Right kidney (tissue), 1 donor: Measurements from ENCODE around the gene TMEM214.
A peak's percentile ranks its signal among the peaks of the same experiment; 100 is the strongest.

ENCODE experiments used
- DNase-seq: peaks from one replicate; pipeline ENCODE4 v3.0.0-alpha.2; 2016

The TMEM214 gene

GRCh38 chr2:27083410-27084296, 50.9 kb downstream of the TMEM214 start:
- no peak for DNase-seq

DNA sequence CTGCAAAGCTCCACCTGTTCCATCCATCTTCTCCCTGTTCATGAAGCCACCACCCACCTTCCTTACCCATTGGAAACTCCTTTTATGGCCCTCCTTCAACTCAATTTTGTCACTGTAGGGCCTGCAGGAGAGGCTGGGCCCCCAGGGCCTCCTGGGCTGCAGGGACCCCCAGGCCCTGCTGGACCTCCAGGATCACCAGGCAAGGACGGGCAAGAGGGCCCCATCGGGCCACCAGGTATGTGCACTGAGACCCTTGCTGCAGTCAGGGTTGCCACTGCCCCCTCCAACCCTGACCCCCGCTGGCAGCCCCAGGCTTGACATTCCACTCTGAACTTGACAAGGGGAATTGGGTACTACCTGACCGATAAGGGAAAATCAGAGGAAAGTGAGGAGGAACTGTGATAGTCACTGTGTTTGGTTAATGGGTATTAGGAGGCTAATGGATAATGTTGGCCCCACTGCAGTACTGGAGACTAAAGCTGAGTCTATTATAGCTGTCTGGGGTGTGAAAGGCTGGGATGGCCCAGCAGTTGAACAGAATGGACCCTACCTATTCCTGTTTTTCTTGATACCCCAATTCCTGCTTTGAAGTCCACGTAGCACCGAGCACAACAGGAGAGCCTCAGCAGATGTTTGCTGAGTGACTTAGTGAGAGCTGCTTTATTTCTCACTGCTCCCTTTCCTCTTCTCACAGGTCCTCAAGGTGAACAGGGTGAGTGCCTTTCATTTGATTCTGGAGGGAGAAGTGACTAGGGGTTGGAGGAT, 51.7 kb downstream of the TMEM214 start:
- DNase-seq: no peak

- DNase-seq: no peak
Measured at GRCh38 chr2:27085062-27085672, 52.4 kb downstream of the TMEM214 start.

DNA sequence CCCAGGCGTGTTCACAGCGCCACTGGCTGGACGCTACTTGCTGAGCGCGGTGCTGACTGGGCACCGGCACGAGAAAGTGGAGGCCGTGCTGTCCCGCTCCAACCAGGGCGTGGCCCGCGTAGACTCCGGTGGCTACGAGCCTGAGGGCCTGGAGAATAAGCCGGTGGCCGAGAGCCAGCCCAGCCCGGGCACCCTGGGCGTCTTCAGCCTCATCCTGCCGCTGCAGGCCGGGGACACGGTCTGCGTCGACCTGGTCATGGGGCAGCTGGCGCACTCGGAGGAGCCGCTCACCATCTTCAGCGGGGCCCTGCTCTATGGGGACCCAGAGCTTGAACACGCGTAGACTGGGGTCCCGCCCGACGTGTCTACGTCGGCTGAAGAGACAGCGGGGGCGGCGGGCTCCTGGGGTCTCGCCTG, 52.9 kb downstream of the TMEM214 start:
- peak; percentile 87 for DNase-seq

DNA sequence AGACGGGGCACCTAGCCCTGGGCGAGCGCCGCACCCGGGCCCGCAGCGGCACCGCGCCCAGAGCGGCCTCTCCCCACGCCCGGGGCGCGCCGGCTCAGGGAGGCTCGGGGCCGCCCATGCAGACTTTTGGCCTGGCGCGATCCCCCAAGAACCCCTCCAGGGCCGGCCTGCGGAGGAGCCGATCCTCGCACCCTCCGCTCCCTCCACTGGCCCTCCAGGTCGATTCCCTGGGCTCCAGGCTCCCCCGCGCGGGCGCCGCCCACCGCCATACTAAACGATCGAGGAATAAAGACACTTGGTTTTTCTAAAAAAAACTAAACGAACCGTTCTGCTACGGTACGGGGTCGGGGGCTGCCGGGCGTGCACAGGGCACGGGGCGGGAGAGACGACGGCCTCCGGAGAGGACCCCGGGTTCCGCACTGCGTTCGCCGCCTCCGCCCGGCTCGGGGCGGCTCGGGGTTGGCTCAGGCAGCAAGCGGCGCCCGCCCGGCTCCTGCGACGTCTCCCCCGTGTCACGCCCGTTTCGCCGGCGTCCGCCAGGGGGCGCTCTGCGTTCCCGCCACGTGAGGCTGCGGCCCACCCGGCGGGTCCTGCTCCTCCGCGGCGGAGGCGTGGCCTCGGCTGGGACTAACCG, 53.4 kb downstream of the TMEM214 start:
- DNase-seq: peak; percentile 92

DNA sequence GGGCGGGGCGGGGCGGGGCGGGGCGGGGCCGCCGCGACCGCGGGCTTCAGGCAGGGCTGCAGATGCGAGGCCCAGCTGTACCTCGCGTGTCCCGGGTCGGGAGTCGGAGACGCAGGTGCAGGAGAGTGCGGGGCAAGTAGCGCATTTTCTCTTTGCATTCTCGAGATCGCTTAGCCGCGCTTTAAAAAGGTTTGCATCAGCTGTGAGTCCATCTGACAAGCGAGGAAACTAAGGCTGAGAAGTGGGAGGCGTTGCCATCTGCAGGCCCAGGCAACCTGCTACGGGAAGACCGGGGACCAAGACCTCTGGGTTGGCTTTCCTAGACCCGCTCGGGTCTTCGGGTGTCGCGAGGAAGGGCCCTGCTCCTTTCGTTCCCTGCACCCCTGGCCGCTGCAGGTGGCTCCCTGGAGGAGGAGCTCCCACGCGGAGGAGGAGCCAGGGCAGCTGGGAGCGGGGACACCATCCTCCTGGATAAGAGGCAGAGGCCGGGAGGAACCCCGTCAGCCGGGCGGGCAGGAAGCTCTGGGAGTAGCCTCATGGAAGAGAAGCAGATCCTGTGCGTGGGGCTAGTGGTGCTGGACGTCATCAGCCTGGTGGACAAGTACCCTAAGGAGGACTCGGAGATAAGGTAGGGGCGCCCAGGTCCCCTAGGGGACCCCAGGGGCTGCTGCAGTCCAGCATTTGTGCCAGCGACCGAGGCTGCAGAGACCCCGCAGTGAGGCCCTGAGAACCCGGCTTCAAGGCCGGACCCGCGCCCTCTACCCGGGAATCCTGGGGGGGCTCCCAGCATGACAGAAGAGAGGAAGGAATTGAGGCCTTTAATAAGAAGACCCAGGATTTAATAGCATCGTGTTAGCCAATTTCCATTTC, 54.2 kb downstream of the TMEM214 start, which contains the start of gene KHK:
KHK (plus strand) TSS at position 49 of the 870 bp plus-strand sequence; CDS start at position 537, 488 bp downstream.
- DNase-seq: peak; percentile 81

GRCh38 chr2:27087823-27088410, 55.2 kb downstream of the TMEM214 start:
- no peak for DNase-seq

DNA sequence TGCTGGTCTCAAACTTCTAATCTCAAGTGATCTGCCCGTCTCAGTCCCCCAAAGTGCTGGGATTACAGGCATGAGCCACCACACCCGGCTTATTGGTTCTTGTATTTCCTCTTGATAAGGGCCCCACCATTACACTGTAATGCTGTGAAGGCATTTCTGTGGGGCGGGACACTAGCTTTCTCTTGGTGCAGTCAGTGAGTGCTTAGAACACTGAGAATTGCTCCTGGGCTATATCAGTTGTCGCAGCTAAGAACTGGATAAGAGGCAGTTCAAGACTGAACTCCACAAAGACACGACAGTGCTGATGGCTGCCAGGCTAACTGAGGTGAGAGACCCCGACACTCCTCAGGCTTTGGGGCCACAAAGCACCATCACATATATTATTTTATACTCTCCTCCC, 55.9 kb downstream of the TMEM214 start:
- DNase-seq: no peak

GRCh38 chr2:27089111-27089954, 56.6 kb downstream of the TMEM214 start:
- no peak for DNase-seq
